SKM-1 (cell line): ENCODE results near the gene TNRC6B.
A peak's percentile ranks its signal among the peaks of the same experiment; 100 is the strongest.
"Not testable (repeated sequence)": the region's sequence is repeated elsewhere in the genome, so short reads cannot be mapped to it uniquely, and the experiment has no call there.

Source experiments
- DNase-seq: peaks from one replicate; lab custom pipeline; 2025; ENCODE audit not compliant: unreplicated experiment; lab: John Stamatoyannopoulos, UW

The TNRC6B gene

GRCh38 chr22:40183029-40183581, 5.4 kb downstream of the TNRC6B start:
- DNase-seq = peak; percentile 20

- DNase-seq = not testable (repeated sequence)
Observed at GRCh38 chr22:40183603-40184002, 5.9 kb downstream of the TNRC6B start.

GRCh38 chr22:40187389-40187788, 9.7 kb downstream of the TNRC6B start:
- no peak for DNase-seq

- DNase-seq = no peak
Observed at GRCh38 chr22:40189997-40190396, 12.3 kb downstream of the TNRC6B start.

GRCh38 chr22:40190501-40190900, 12.8 kb downstream of the TNRC6B start:
- no peak for DNase-seq

GRCh38 chr22:40193429-40194421, 16.0 kb downstream of the TNRC6B start:
- no peak for DNase-seq

GRCh38 chr22:40194656-40195055, 16.9 kb downstream of the TNRC6B start:
- DNase-seq = no peak

- no peak for DNase-seq
Observed at GRCh38 chr22:40196628-40197360, 19.1 kb downstream of the TNRC6B start.

GRCh38 chr22:40197421-40197820, 19.7 kb downstream of the TNRC6B start:
- DNase-seq = not testable (repeated sequence)

GRCh38 chr22:40198733-40199132, 21.0 kb downstream of the TNRC6B start:
- no peak for DNase-seq

GRCh38 chr22:40199223-40199622, 21.5 kb downstream of the TNRC6B start:
- DNase-seq = no peak

- DNase-seq = no peak
Observed at GRCh38 chr22:40199852-40200251, 22.1 kb downstream of the TNRC6B start.

- DNase-seq = no peak
Observed at GRCh38 chr22:40200795-40201530, 23.2 kb downstream of the TNRC6B start.

- no peak for DNase-seq
Observed at GRCh38 chr22:40202225-40202944, 24.7 kb downstream of the TNRC6B start.

GRCh38 chr22:40203572-40203971, 25.8 kb downstream of the TNRC6B start:
- DNase-seq = no peak

GRCh38 chr22:40204321-40205116, 26.8 kb downstream of the TNRC6B start:
- DNase-seq = no peak

- no peak for DNase-seq
Observed at GRCh38 chr22:40206561-40206960, 28.8 kb downstream of the TNRC6B start.

- peak; percentile 50 for DNase-seq
Observed at GRCh38 chr22:40210818-40211217, 33.1 kb downstream of the TNRC6B start.

- no peak for DNase-seq
Observed at GRCh38 chr22:40211476-40212054, 33.8 kb downstream of the TNRC6B start.
